ENCODE measurements around the gene EEA1.

DNA sequence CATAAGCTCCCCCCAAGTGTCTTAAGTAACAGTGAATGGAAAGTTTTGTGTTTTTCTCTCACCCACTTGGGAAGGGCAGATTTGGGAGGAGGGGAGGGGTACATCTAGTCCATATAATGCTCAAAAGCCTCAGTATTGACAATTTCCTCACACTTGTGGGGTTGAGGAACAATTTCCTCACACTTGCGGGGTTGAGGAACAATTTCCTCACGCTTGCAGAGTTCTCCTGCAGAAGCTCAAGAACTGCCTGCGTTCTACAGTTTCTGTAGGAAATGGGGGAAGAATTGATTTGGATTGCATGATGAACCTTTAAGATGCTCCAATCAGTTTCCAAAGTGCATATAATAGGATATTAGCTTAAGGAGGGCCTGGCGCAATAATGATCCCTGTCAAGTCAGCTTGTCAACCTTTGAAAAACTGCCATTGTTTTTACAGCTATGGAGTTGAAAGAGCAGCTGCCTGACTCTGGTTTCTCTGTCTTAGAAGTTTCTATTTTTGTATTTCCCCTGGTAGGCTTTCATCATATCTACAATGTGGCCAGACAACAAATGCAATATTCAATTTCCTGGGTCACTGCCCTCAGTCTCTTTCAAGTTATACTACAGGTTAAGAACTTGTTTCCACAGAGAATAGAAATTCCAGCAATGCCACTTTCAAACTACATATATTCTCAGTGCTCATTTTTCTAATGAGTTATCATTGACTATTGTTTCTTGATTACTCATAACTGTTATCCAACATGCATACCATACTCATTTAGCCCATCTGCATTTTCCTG lies 159.8 kb downstream of the EEA1 start:
- TF ChIP-seq, protein P1, sequence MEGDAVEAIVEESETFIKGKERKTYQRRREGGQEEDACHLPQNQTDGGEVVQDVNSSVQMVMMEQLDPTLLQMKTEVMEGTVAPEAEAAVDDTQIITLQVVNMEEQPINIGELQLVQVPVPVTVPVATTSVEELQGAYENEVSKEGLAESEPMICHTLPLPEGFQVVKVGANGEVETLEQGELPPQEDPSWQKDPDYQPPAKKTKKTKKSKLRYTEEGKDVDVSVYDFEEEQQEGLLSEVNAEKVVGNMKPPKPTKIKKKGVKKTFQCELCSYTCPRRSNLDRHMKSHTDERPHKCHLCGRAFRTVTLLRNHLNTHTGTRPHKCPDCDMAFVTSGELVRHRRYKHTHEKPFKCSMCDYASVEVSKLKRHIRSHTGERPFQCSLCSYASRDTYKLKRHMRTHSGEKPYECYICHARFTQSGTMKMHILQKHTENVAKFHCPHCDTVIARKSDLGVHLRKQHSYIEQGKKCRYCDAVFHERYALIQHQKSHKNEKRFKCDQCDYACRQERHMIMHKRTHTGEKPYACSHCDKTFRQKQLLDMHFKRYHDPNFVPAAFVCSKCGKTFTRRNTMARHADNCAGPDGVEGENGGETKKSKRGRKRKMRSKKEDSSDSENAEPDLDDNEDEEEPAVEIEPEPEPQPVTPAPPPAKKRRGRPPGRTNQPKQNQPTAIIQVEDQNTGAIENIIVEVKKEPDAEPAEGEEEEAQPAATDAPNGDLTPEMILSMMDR (IDR thresholded peaks at IDR 0.05), result no peak
- no peak for TF ChIP-seq POLR2A (IDR thresholded peaks at IDR 0.05)

All from vagina (tissue), 2 donors.